Lower leg skin (tissue), 4 donors: ENCODE measurements around the gene TMCC1. TPM values are rescaled to one million over a fixed set of nuclear protein-coding genes. Genes with fewer than 3 reads are reported as not detected.

Experiments
- DNase-seq, 2 donors: peaks; one replicate each; pipeline ENCODE4 v3.0.0-alpha.2; 2019; ENCODE audit warnings: low spot score in 2 of 2
- H3K4me3 ChIP-seq: fragments of 200-600 bp; sonication (generic); 2 replicates; pipeline ENCODE4 v1.5.1; 2017; ENCODE audit warnings: mild to moderate bottlenecking, low read depth; ENCODE audit not compliant: poor library complexity, severe bottlenecking
- POLR2A ChIP-seq, 2 donors: fragments of 450-650 bp; IDR thresholded peaks; one replicate each; pipeline ENCODE4 v1.6.1; 2016 to 2017; ENCODE audit warnings: antibody characterized with exemption in 2 of 2, mild to moderate bottlenecking in 1 of 2, moderate library complexity in 1 of 2
- WGBS, 2 donors: methylation state at CpG; one replicate each; pipeline ENCODE4 v1.1.5; 2018; 5-methylcytosine and 5-hydroxymethylcytosine counted together
- intact Hi-C: fragments of 100-400 bp; cut with DNase I; formaldehyde crosslinking; loops from one replicate; pipeline ENCODE4 v1.15.0; 2023; ENCODE audit warnings: low total_unique reads
- total RNA-seq, 4 donors: library from RNA; depleted of rRNA; stranded (reverse); fragments of >200 nt; gene quantifications; one replicate each; pipeline ENCODE4 v1.1.0, GENCODE V29; 2016
- TF ChIP-seq, protein P1 (sequence below), 3 donors: fragments of 450-650 bp; IDR thresholded peaks; one replicate each; pipeline ENCODE4 v1.5.1; 2016; ENCODE audit warnings: antibody characterized with exemption in 3 of 3, mild to moderate bottlenecking in 3 of 3, moderate library complexity in 2 of 3

Gene TMCC1
- total RNA-seq, 4 donors from 2014 or later: 15.1 to 28.6 (median 18.8) TPM

- TF ChIP-seq, protein P1, sequence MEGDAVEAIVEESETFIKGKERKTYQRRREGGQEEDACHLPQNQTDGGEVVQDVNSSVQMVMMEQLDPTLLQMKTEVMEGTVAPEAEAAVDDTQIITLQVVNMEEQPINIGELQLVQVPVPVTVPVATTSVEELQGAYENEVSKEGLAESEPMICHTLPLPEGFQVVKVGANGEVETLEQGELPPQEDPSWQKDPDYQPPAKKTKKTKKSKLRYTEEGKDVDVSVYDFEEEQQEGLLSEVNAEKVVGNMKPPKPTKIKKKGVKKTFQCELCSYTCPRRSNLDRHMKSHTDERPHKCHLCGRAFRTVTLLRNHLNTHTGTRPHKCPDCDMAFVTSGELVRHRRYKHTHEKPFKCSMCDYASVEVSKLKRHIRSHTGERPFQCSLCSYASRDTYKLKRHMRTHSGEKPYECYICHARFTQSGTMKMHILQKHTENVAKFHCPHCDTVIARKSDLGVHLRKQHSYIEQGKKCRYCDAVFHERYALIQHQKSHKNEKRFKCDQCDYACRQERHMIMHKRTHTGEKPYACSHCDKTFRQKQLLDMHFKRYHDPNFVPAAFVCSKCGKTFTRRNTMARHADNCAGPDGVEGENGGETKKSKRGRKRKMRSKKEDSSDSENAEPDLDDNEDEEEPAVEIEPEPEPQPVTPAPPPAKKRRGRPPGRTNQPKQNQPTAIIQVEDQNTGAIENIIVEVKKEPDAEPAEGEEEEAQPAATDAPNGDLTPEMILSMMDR (IDR thresholded peaks at IDR 0.05): no peak
- no peak for TF ChIP-seq POLR2A (IDR thresholded peaks at IDR 0.05)
- intact Hi-C loops: no loop called here
- no peak overlapping the region for H3K4me3 ChIP-seq
- no peak for DNase-seq
Measured at GRCh38 chr3:129749692-129750091, 143.8 kb downstream of the TMCC1 start.

DNA sequence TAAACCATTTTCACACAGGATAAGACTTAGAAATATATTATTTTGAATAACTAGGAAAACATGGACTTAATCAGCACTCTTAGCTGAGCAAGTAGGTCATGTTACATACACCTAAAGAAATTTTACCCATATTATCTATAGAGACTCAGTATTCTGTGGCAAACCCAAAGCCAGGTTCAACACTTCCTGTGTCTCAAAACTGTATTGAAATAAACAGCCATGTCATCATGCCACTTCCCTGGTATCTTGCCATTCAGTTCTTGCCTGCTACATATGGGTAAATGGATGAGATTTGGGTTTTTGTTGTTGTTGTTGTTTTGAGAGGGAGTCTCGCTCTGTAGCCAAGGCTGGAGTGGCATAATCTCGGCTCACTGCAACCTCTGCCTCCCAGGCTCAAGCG, 145.5 kb downstream of the TMCC1 start:
- WGBS, 2 donors: 93% methylated on average over 3 of the region's 3 CpGs
- H3K4me3 ChIP-seq: no peak overlapping the region
- no peak for DNase-seq
- intact Hi-C loops: no loop called here
- TF ChIP-seq POLR2A (IDR thresholded peaks at IDR 0.05): no peak

DNA sequence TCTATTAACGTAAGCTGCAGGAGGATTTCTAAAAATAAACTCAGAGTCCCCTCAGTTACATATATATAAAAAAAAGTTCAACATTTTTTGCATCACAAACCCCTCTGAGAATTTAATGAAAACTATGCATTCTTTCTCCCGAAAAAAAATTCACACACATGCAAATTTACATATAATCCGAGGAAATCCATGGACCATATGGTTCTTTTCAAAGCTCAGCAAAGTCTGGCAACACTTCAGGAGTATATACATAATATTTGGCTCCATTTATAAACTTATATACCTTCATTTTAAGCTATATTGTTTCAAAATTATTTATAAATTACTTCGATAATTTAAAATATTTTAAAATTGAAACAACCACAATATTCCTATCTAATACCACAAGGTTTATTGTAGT, 146.4 kb downstream of the TMCC1 start:
- no peak for TF ChIP-seq POLR2A (IDR thresholded peaks at IDR 0.05)
- TF ChIP-seq, protein P1 (IDR thresholded peaks at IDR 0.05): no peak
- intact Hi-C loops: no loop called here
- WGBS, 2 donors: 80 to 84% methylated on average over 4 of the region's 4 CpGs
- no peak for DNase-seq
- H3K4me3 ChIP-seq: no peak overlapping the region

- TF ChIP-seq, protein P1 (IDR thresholded peaks at IDR 0.05): no peak
- no peak for TF ChIP-seq POLR2A (IDR thresholded peaks at IDR 0.05)
- DNase-seq: no peak
- no peak overlapping the region for H3K4me3 ChIP-seq
- intact Hi-C loops: no loop called here
Measured at GRCh38 chr3:129746629-129747028, 146.9 kb downstream of the TMCC1 start.

DNA sequence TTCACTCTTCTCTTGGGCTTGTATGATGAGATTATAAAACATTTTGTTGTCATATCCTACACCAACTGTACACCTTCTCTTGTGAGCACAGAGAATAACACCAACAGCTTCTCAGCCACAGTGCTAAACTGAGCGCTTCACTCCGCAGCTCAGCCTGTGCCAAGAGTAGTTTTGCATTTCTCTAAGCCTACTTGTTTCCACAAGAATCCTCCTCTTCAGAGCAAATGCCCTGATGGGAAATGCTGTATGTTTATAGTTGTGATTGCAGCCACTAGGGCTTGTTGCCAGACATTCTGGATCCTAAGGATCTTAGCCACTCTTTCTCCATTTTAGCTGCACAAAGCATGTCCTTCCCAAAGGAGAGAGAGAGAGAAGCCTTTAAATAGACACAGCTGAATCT, 148.3 kb downstream of the TMCC1 start:
- 55 to 63% methylated on average over 2 of the region's 2 CpGs for WGBS, 2 donors
- DNase-seq: no peak

GRCh38 chr3:129741794-129742193, 151.7 kb downstream of the TMCC1 start:
- WGBS, 2 donors: 90 to 91% methylated on average over 2 of the region's 2 CpGs
- intact Hi-C loops: no loop called here
- TF ChIP-seq, protein P1 (IDR thresholded peaks at IDR 0.05): no peak
- no peak for TF ChIP-seq POLR2A (IDR thresholded peaks at IDR 0.05)

More for the DNA sequence above, 148.3 kb downstream of the TMCC1 start:
- TF ChIP-seq POLR2A (IDR thresholded peaks at IDR 0.05): no peak
- TF ChIP-seq, protein P1 (IDR thresholded peaks at IDR 0.05): no peak
- H3K4me3 ChIP-seq: no peak overlapping the region
- intact Hi-C loops: no loop called here

More at GRCh38 chr3:129741794-129742193, 151.7 kb downstream of the TMCC1 start:
- H3K4me3 ChIP-seq: no peak overlapping the region
- no peak for DNase-seq
